ENCODE results near the gene PHETA1. TPM values are rescaled to one million over a fixed set of nuclear protein-coding genes. Genes with fewer than 3 reads are reported as not detected.
"Not testable (repeated sequence)": the region's sequence is repeated elsewhere in the genome, so short reads cannot be mapped to it uniquely, and the experiment has no call there.

Gene PHETA1
- total RNA-seq, 1 experiment from 2014 or later = 26.2 TPM

- no peak for TF ChIP-seq CTCF (conservative IDR thresholded peaks at IDR 0.05)
- TF ChIP-seq EZH2 (IDR thresholded peaks at IDR 0.05; ENCODE audit: low read depth) = no peak
- POLR2A ChIA-PET (ENCODE audit: unreplicated experiment) = no interaction called here
- no peak for DNase-seq
- H3K79me2 ChIP-seq (ENCODE audit: low read depth) = no peaks in the 10 kb centered on the region
- peak overlapping the region; percentile 41 for H3K27ac ChIP-seq
- no peaks in the 10 kb centered on the region for H4K20me1 ChIP-seq (ENCODE audit: insufficient read depth)
- BruUV-seq (replicated peaks) = no TSS peak
- H3K4me3 ChIP-seq = no peak overlapping the region
- no peak overlapping the region for H2AFZ ChIP-seq
- peaks cover 61% of the 10 kb centered on the region for H3F3A ChIP-seq (ENCODE audit: insufficient read depth, low read depth)
- intact Hi-C loops (cut with micrococcal nuclease; ENCODE audit: unreplicated experiment) = loop anchor here (5.0 kb wide), 4 partner anchors 34 to 414 kb away; no protein-coding TSS in a partner anchor
- no peak overlapping the region for H3K4me2 ChIP-seq
- no peaks in the 10 kb centered on the region for H3K9me2 ChIP-seq (ENCODE audit: insufficient read depth)
- H3K36me3 ChIP-seq (ENCODE audit: low read depth) = no peaks in the 10 kb centered on the region
- H3K27me3 ChIP-seq (ENCODE audit: insufficient read depth, low read depth) = no peaks in the 10 kb centered on the region
- H3K9me3 ChIP-seq (ENCODE audit: insufficient read depth, low read depth) = no peaks in the 10 kb centered on the region
- CTCF ChIA-PET = interaction anchor here (0.6 to 0.8 kb wide), 2 partner anchors 22 to 53 kb away, joined by 3 to 7 read pairs; no protein-coding TSS in a partner anchor
- peaks cover 34% of the 10 kb centered on the region for H3K4me1 ChIP-seq (replicated peaks; ENCODE audit: insufficient read depth)
Measured at GRCh38 chr12:111398530-111398929, 29.6 kb upstream of the PHETA1 start.

DNA sequence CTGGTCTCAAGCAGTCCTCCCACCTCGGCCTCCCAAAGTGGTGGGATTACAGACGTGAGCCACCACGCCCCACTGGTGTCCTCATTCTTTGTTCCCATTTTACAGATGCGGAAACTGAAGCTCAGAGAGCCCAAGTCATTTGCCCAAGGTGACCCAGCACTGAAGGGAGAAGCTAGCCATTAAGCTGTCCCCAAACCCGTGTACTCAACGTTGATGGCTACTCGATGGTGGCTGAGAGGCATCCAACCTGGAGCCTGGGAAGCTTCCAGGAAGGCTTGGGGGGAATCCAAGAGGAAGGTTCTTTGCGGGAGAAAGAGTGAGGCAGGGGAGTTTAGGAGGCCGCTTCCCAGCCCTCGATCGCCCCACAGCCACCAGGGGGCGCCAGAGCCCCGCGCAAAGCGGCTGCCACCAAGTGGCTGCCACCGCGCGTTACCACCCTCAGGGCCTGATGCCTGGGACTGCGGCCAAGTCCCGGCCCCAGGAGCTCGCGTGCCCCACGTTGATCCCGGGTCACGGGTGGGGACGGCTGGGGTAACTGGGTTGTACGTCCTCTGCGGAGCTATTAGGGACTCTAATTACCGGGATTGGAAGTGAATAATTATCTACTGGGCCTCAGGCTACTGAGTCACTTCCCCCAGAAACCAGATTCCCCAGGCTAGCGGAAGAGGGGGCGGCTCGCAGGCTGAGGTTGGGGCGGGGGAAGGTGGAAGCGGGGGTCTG, 28.0 kb upstream of the PHETA1 start:
- H3K4me2 ChIP-seq = peak overlapping the region; percentile 62
- DNase-seq = peak; percentile 76 to 84
- intact Hi-C loops (cut with micrococcal nuclease; ENCODE audit: unreplicated experiment) = loop anchor here (1.0 to 5.0 kb wide), 6 partner anchors 35 to 415 kb away; no protein-coding TSS in a partner anchor
- no peaks in the 10 kb centered on the region for H3K36me3 ChIP-seq (ENCODE audit: low read depth)
- TF ChIP-seq EZH2 (IDR thresholded peaks at IDR 0.05; ENCODE audit: low read depth) (no peak), CTCF (conservative IDR thresholded peaks at IDR 0.05) (peak; percentile 98)
- H3K9me2 ChIP-seq (ENCODE audit: insufficient read depth) = no peaks in the 10 kb centered on the region
- H4K20me1 ChIP-seq (ENCODE audit: insufficient read depth) = no peaks in the 10 kb centered on the region
- H3K27ac ChIP-seq = peak overlapping the region; percentile 71
- peaks cover 45% of the 10 kb centered on the region for H3F3A ChIP-seq (ENCODE audit: insufficient read depth, low read depth)
- H2AFZ ChIP-seq = peak overlapping the region; percentile 56; the same call in 1 of the 2 replicates
- CTCF ChIA-PET = interaction anchor here (0.6 to 1.4 kb wide), 7 partner anchors 29 to 416 kb away, joined by 3 to 20 read pairs (median 4); no protein-coding TSS in a partner anchor
- H3K27me3 ChIP-seq (ENCODE audit: insufficient read depth, low read depth) = no peaks in the 10 kb centered on the region
- no TSS peak for BruUV-seq (replicated peaks)
- H3K9me3 ChIP-seq (ENCODE audit: insufficient read depth, low read depth) = no peaks in the 10 kb centered on the region
- peaks cover 31% of the 10 kb centered on the region for H3K4me1 ChIP-seq (replicated peaks; ENCODE audit: insufficient read depth)
- no peaks in the 10 kb centered on the region for H3K79me2 ChIP-seq (ENCODE audit: low read depth)
- POLR2A ChIA-PET (ENCODE audit: unreplicated experiment) = no interaction called here
- H3K4me3 ChIP-seq = peak overlapping the region; percentile 26; the same call in 1 of the 2 replicates

DNA sequence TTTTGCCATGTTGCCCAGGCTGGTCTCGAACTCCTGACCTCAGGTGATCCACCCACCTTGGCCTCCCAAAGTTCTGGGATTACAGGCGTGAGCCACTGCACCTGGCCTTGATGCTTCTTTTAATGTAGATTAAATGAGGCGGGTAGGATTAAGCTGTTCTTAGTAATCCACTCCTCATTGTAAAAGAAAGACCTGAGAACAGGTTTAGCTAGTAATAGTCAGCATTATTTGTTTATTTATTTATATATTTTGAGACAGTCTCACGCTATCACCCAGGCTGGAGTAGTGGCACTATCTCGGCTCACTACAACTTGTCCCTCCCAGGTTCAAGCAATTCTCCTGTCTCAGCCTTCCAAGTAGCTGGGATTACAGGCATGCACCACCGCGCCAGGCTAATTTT, 27.4 kb upstream of the PHETA1 start:
- CTCF ChIA-PET = interaction anchor here (1.3 to 1.4 kb wide), 3 partner anchors 29 to 417 kb away, joined by 3 to 20 read pairs (median 7); no protein-coding TSS in a partner anchor
- H3K4me1 ChIP-seq (replicated peaks; ENCODE audit: insufficient read depth) = peaks cover 31% of the 10 kb centered on the region
- POLR2A ChIA-PET (ENCODE audit: unreplicated experiment) = not testable (repeated sequence)

More for the DNA sequence above, 27.4 kb upstream of the PHETA1 start:
- H3K36me3 ChIP-seq (ENCODE audit: low read depth); H4K20me1 ChIP-seq (ENCODE audit: insufficient read depth); H3K27me3 ChIP-seq (ENCODE audit: insufficient read depth, low read depth); H3K9me2 ChIP-seq (ENCODE audit: insufficient read depth); H3K79me2 ChIP-seq (ENCODE audit: low read depth); BruUV-seq (replicated peaks); H3K9me3 ChIP-seq (ENCODE audit: insufficient read depth, low read depth): not testable (repeated sequence)
- Histone ChIP-seq H2AFZ (peak overlapping the region; percentile 56; the same call in 1 of the 2 replicates), H3K4me3 (peak overlapping the region; percentile 26; the same call in 1 of the 2 replicates), H3F3A (ENCODE audit: insufficient read depth, low read depth) (peaks cover 42% of the 10 kb centered on the region), H3K4me2 (peak overlapping the region; percentile 62), H3K27ac (peak overlapping the region; percentile 71)
- intact Hi-C loops (cut with micrococcal nuclease; ENCODE audit: unreplicated experiment) = loop anchor here (5.0 kb wide), 4 partner anchors 34 to 416 kb away; no protein-coding TSS in a partner anchor
- DNase-seq = peak in 1 of 2 experiments; percentile 68

Measured in PC-9 (cell line).